Neural cell (in vitro differentiated cells): ENCODE data around the gene TRAK1. TPM values are rescaled to one million over a fixed set of nuclear protein-coding genes. Genes with fewer than 3 reads are reported as not detected.

Experiments used
- H2AFZ ChIP-seq: fragments of 200-600, 300-800 bp; sonication (generic), shearing (Covaris generic); 2 replicates; pipeline ENCODE4 v1.6.0; 2014; ENCODE audit warnings: low read depth, mild to moderate bottlenecking, antibody characterized with exemption, low read length, moderate library complexity
- H3F3A ChIP-seq: fragments of 200-600 bp; shearing (Covaris generic); 2 replicates; pipeline ENCODE4 v1.6.1; 2016; ENCODE audit warnings: mild to moderate bottlenecking, moderate library complexity, mixed read lengths, antibody characterized with exemption, low read length; ENCODE audit not compliant: insufficient read depth, poor library complexity, severe bottlenecking
- H3K27ac ChIP-seq: fragments of 200-600, 300-800 bp; sonication (generic), shearing (Covaris generic); 2 replicates; pipeline ENCODE4 v1.5.1; 2014; ENCODE audit warnings: mild to moderate bottlenecking, low read length, moderate library complexity
- H3K27me3 ChIP-seq: fragments of 300-800, 200-600 bp; sonication (generic), shearing (Covaris generic); 2 replicates; pipeline ENCODE4 v1.6.0; 2014; ENCODE audit warnings: mild to moderate bottlenecking, low read depth, low read length, moderate library complexity; ENCODE audit not compliant: insufficient read depth
- H3K36me3 ChIP-seq: fragments of 300-800, 200-600 bp; sonication (generic), shearing (Covaris generic); 2 replicates; pipeline ENCODE4 v1.5.1; 2014; ENCODE audit warnings: mild to moderate bottlenecking, antibody characterized with exemption, low read length, moderate library complexity; ENCODE audit not compliant: insufficient read depth
- H3K4me2 ChIP-seq: fragments of 300-800, 200-600 bp; sonication (generic), shearing (Covaris generic); 2 replicates; pipeline ENCODE4 v1.6.0; 2014; ENCODE audit warnings: mild to moderate bottlenecking, low read length
- H3K4me3 ChIP-seq: fragments of 300-800, 200-600 bp; sonication (generic), shearing (Covaris generic); 2 replicates; pipeline ENCODE4 v1.5.1; 2014; ENCODE audit warnings: mild to moderate bottlenecking, low read length, moderate library complexity
- H3K79me2 ChIP-seq: fragments of 200-600 bp; shearing (Covaris generic); replicated peaks from 2 replicates; pipeline ENCODE4 v1.6.0; 2014; ENCODE audit warnings: mild to moderate bottlenecking, low read length, moderate library complexity; ENCODE audit not compliant: insufficient read depth
- H3K9ac ChIP-seq: fragments of 300-800, 200-600 bp; sonication (generic), shearing (Covaris generic); 2 replicates; pipeline ENCODE4 v1.6.1; 2016; ENCODE audit warnings: mild to moderate bottlenecking, low read length, mixed read lengths
- H3K9me2 ChIP-seq: fragments of 200-600 bp; shearing (Covaris generic); 2 replicates; pipeline ENCODE4 v1.6.1; 2016; ENCODE audit warnings: mild to moderate bottlenecking, low read length, mixed read lengths; ENCODE audit not compliant: insufficient read depth
- H3K9me3 ChIP-seq: fragments of 200-600, 300-800 bp; sonication (generic), shearing (Covaris generic); 2 replicates; pipeline ENCODE4 v1.6.1; 2016; ENCODE audit warnings: mild to moderate bottlenecking, mixed run types, low read length, moderate library complexity, mixed read lengths
- H4K20me1 ChIP-seq: fragments of 200-600 bp; shearing (Covaris generic); 2 replicates; pipeline ENCODE4 v1.6.1; 2016; ENCODE audit warnings: mild to moderate bottlenecking, mixed run types; ENCODE audit not compliant: insufficient read depth
- CTCF ChIP-seq: fragments of 450-650 bp; IDR thresholded peaks from 2 replicates; pipeline ENCODE4 v1.5.1; 2014; ENCODE audit warnings: antibody characterized with exemption, mild to moderate bottlenecking, moderate library complexity; ENCODE audit not compliant: poor library complexity, severe bottlenecking
- EP300 ChIP-seq: fragments of 450-650 bp; conservative IDR thresholded peaks from 2 replicates; pipeline ENCODE4 v1.6.1; 2014; ENCODE audit warnings: antibody characterized with exemption, mild to moderate bottlenecking, moderate library complexity; ENCODE audit not compliant: poor library complexity, severe bottlenecking
- EZH2 ChIP-seq: fragments of 200-600, 300-800 bp; shearing (Covaris generic), sonication (generic); IDR thresholded peaks from 2 replicates; pipeline ENCODE4 v1.6.1; 2014; ENCODE audit warnings: antibody characterized with exemption, low read length, borderline replicate concordance, mild to moderate bottlenecking; ENCODE audit not compliant: insufficient read depth, poor library complexity, severe bottlenecking
- MXI1 ChIP-seq: fragments of 450-650 bp; conservative IDR thresholded peaks from 2 replicates; pipeline ENCODE4 v1.6.1; 2014; ENCODE audit warnings: antibody characterized with exemption, mild to moderate bottlenecking; ENCODE audit not compliant: poor library complexity, severe bottlenecking
- POLR2AphosphoS5 ChIP-seq: IDR thresholded peaks from 2 replicates; pipeline ENCODE4 v1.6.1; 2012
- RAD21 ChIP-seq: fragments of 450-650 bp; conservative IDR thresholded peaks from 2 replicates; pipeline ENCODE4 v1.6.1; 2014; ENCODE audit warnings: antibody characterized with exemption, mild to moderate bottlenecking, moderate library complexity
- SMC3 ChIP-seq: fragments of 450-650 bp; conservative IDR thresholded peaks from 2 replicates; pipeline ENCODE4 v1.6.1; 2014; ENCODE audit warnings: antibody characterized with exemption, mild to moderate bottlenecking, moderate library complexity; ENCODE audit not compliant: poor library complexity
- TAF1 ChIP-seq: IDR thresholded peaks from 2 replicates; pipeline ENCODE4 v1.6.1; 2012; ENCODE audit warnings: low read depth
- polyA plus RNA-seq: library from polyadenylated mRNA; depleted of rRNA; stranded (reverse); fragments of >200 nt; gene quantifications from 2 replicates; pipeline ENCODE4 v1.2.3, GENCODE V29; 2014
- TF ChIP-seq, protein P1 (sequence below): IDR thresholded peaks from 2 replicates; pipeline ENCODE4 v1.6.1; 2012; ENCODE audit warnings: borderline replicate concordance

Gene TRAK1
- polyA plus RNA-seq, 1 donor from 2014 or later: 34.7 TPM

GRCh38 chr3:42149975-42150374, 58.8 kb downstream of the TRAK1 start:
- TF ChIP-seq EZH2 (no peak), EP300 (no peak), MXI1 (no peak), CTCF (no peak), RAD21 (no peak), TAF1 (no peak), SMC3 (no peak), POLR2AphosphoS5 (no peak)
- TF ChIP-seq, protein P1, sequence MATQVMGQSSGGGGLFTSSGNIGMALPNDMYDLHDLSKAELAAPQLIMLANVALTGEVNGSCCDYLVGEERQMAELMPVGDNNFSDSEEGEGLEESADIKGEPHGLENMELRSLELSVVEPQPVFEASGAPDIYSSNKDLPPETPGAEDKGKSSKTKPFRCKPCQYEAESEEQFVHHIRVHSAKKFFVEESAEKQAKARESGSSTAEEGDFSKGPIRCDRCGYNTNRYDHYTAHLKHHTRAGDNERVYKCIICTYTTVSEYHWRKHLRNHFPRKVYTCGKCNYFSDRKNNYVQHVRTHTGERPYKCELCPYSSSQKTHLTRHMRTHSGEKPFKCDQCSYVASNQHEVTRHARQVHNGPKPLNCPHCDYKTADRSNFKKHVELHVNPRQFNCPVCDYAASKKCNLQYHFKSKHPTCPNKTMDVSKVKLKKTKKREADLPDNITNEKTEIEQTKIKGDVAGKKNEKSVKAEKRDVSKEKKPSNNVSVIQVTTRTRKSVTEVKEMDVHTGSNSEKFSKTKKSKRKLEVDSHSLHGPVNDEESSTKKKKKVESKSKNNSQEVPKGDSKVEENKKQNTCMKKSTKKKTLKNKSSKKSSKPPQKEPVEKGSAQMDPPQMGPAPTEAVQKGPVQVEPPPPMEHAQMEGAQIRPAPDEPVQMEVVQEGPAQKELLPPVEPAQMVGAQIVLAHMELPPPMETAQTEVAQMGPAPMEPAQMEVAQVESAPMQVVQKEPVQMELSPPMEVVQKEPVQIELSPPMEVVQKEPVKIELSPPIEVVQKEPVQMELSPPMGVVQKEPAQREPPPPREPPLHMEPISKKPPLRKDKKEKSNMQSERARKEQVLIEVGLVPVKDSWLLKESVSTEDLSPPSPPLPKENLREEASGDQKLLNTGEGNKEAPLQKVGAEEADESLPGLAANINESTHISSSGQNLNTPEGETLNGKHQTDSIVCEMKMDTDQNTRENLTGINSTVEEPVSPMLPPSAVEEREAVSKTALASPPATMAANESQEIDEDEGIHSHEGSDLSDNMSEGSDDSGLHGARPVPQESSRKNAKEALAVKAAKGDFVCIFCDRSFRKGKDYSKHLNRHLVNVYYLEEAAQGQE: no peak
- peak overlapping the region; percentile 98 for H3K27ac ChIP-seq
- H3K4me3 ChIP-seq: peak overlapping the region; percentile 70

DNA sequence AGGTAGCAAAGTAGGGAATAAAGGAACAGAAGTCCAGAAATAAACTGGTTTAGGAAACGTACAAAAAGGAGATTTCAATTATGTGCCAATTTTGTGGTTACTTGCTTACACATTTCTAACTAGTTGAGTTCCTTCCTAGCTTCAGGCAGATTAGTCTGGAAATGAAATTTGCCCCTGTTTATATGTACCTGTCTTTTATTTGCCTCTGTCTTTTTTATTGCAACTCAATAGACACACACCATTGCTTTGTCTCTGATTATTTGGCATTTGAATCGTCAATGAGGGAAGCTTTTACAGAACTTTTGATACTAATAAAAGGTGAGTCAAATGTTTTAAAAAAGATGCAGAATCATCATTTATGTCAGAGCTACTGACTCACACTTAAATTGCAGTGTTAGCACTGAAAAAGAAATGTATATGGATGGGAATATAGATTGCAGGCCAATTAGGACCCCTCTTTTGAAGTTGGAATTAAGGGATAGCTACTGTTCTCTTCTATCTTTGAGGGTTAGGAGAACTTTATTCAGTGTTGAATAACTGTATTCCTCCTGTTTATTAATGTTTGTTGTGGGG, 60.5 kb downstream of the TRAK1 start:
- no peak overlapping the region for H3K27ac ChIP-seq
- TF ChIP-seq EP300: no peak
- TF ChIP-seq SMC3: no peak
- TF ChIP-seq, protein P1: no peak
- no peak for TF ChIP-seq RAD21
- no peak for TF ChIP-seq TAF1
- TF ChIP-seq MXI1: no peak
- no peak for TF ChIP-seq POLR2AphosphoS5
- TF ChIP-seq CTCF: no peak
- no peak for TF ChIP-seq EZH2
- H3K27me3 ChIP-seq: no peaks in the 10 kb centered on the region
- no peaks in the 10 kb centered on the region for H3K9me3 ChIP-seq
- no peaks in the 10 kb centered on the region for H4K20me1 ChIP-seq
- no peaks in the 10 kb centered on the region for H3K36me3 ChIP-seq
- H3K4me3 ChIP-seq: peak overlapping the region; percentile 70
- H3K9ac ChIP-seq: no peak overlapping the region
- H2AFZ ChIP-seq: no peak overlapping the region
- no peaks in the 10 kb centered on the region for H3F3A ChIP-seq
- H3K79me2 ChIP-seq: peaks cover 66% of the 10 kb centered on the region
- H3K9me2 ChIP-seq: no peaks in the 10 kb centered on the region
- peak overlapping the region; percentile 95 for H3K4me2 ChIP-seq

More at GRCh38 chr3:42149975-42150374, 58.8 kb downstream of the TRAK1 start:
- Histone ChIP-seq H3K9me3 (no peaks in the 10 kb centered on the region), H3K4me2 (peak overlapping the region; percentile 95), H3K36me3 (no peaks in the 10 kb centered on the region), H2AFZ (no peak overlapping the region), H4K20me1 (no peaks in the 10 kb centered on the region), H3K9ac (peak overlapping the region; percentile 85), H3K79me2 (peaks cover 58% of the 10 kb centered on the region), H3K27me3 (no peaks in the 10 kb centered on the region), H3K9me2 (no peaks in the 10 kb centered on the region), H3F3A (no peaks in the 10 kb centered on the region)
